Activated CD8-positive, alpha-beta T cell treated with anti-CD3 and anti-CD28 coated beads for 36 hours (primary cell): Measurements from ENCODE around the gene TBC1D4. TPM values are rescaled to one million over a fixed set of nuclear protein-coding genes. Genes with fewer than 3 reads are reported as not detected.
A peak's percentile ranks its signal among the peaks of the same experiment; 100 is the strongest.

ENCODE experiments used
- ATAC-seq: fragments of 200-7000 bp; cut with Tn5 transposase; one replicate; pipeline ENCODE4 v1.10.0; 2021; ENCODE audit warnings: mild to moderate bottlenecking, moderate library complexity
- CTCF ChIA-PET: fragments of 350-600 bp; sonication (Branson Sonifier 250); formaldehyde crosslinking; loops from one replicate; lab custom pipeline; 2021; ENCODE audit warnings: antibody characterized with exemption; lab: Charles Lee
- POLR2A ChIA-PET: fragments of 350-600 bp; sonication (Branson Sonifier 250); formaldehyde crosslinking; loops from one replicate; lab custom pipeline; 2021; ENCODE audit warnings: antibody characterized with exemption; lab: Charles Lee
- DNase-seq: peaks from one replicate; pipeline ENCODE4 v3.0.0-alpha.2; 2020
- H3K27ac Mint-ChIP-seq: one replicate; pipeline ENCODE4 v1.8.0; 2021; ENCODE audit warnings: mild to moderate bottlenecking, mixed read lengths
- H3K27me3 Mint-ChIP-seq: one replicate; pipeline ENCODE4 v1.8.0; 2021; ENCODE audit warnings: mixed read lengths
- H3K36me3 Mint-ChIP-seq: one replicate; pipeline ENCODE4 v1.8.0; 2021; ENCODE audit warnings: low read depth, mixed read lengths
- H3K4me1 Mint-ChIP-seq: one replicate; pipeline ENCODE4 v1.8.0; 2021; ENCODE audit warnings: low read depth, mixed read lengths
- H3K4me3 Mint-ChIP-seq: one replicate; pipeline ENCODE4 v1.8.0; 2021; ENCODE audit warnings: mild to moderate bottlenecking, moderate library complexity, mixed read lengths
- H3K9me3 Mint-ChIP-seq: one replicate; pipeline ENCODE4 v1.8.0; 2021; ENCODE audit warnings: mixed read lengths
- intact Hi-C: fragments of 100-400 bp; cut with micrococcal nuclease; formaldehyde crosslinking; loops from one replicate; pipeline ENCODE4 v1.10.0; 2022
- total RNA-seq, 2 experiments: library from RNA; stranded (reverse); gene quantifications; one replicate each; pipeline ENCODE4 v1.2.3, GENCODE V29; 2021
- TF ChIP-seq, protein P1 (sequence below): fragments of 200-600 bp; IDR thresholded peaks from one replicate; pipeline ENCODE4 v1.8.0; 2022; ENCODE audit warnings: antibody characterized with exemption, mild to moderate bottlenecking

Gene TBC1D4
- total RNA-seq, 2 experiments from 2014 or later, result 50.4 to 53.3 TPM

GRCh38 chr13:75432045-75432444 lies 49.9 kb downstream of the TBC1D4 start:
- intact Hi-C loops, result no loop called here
- DNase-seq, result no peak
- no peaks in the 10 kb centered on the region for H3K9me3 Mint-ChIP-seq
- H3K27me3 Mint-ChIP-seq, result peaks cover 21% of the 10 kb centered on the region
- no peaks in the 10 kb centered on the region for H3K36me3 Mint-ChIP-seq
- TF ChIP-seq, protein P1, sequence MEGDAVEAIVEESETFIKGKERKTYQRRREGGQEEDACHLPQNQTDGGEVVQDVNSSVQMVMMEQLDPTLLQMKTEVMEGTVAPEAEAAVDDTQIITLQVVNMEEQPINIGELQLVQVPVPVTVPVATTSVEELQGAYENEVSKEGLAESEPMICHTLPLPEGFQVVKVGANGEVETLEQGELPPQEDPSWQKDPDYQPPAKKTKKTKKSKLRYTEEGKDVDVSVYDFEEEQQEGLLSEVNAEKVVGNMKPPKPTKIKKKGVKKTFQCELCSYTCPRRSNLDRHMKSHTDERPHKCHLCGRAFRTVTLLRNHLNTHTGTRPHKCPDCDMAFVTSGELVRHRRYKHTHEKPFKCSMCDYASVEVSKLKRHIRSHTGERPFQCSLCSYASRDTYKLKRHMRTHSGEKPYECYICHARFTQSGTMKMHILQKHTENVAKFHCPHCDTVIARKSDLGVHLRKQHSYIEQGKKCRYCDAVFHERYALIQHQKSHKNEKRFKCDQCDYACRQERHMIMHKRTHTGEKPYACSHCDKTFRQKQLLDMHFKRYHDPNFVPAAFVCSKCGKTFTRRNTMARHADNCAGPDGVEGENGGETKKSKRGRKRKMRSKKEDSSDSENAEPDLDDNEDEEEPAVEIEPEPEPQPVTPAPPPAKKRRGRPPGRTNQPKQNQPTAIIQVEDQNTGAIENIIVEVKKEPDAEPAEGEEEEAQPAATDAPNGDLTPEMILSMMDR, result no peak
- CTCF ChIA-PET, result interaction anchor here (2.1 kb wide), 1 partner anchor 58 kb away, joined by 7 read pairs; no protein-coding TSS in a partner anchor
- POLR2A ChIA-PET, result interaction anchor here (0.6 kb wide), 1 partner anchor 11 kb away, joined by 6 read pairs; no protein-coding TSS in a partner anchor
- no peak overlapping the region for H3K4me3 Mint-ChIP-seq
- no peaks in the 10 kb centered on the region for H3K4me1 Mint-ChIP-seq
- H3K27ac Mint-ChIP-seq, result no peak overlapping the region
- no peak for ATAC-seq

DNA sequence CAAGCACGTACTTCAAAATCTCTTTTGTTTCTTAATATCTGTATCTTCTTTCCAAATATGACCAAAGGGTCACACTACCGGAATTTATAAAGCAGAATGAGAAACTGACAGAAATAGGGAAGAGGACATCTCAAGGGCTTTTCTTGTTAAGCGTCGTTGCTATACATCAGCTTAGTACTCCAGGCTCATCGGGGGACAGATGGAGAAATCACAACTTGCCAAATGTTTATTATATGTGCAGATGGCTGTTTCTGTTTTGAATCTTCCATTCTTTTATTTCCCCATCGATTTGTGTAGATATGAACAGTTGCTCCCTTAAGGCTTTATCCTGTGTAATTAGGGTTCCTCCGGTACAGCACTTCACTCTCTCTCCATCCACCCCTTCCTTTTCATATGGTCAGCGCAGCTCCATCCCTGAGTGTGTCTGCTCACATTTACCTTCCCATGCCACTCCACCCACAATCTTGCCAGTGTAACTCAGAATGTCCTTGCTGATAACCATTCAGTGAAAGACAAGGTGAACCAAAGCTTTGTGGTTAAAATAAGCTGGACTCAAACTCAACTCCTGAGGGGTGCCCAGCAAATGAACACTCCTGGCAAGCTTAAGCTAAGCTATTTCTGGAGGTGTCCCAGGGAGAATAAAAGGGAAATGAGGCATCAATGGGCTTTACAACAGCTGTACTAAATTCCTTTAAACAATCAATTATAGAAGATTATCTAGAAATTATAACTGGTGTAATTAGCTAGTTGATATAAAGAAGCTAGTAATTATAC lies 51.3 kb downstream of the TBC1D4 start:
- ATAC-seq, result no peak
- intact Hi-C loops, result no loop called here
- CTCF ChIA-PET, result interaction anchor here (1.0 to 2.1 kb wide), 2 partner anchors 10 to 57 kb away, joined by 3 to 7 read pairs; no protein-coding TSS in a partner anchor
- peaks cover under 1% of the 10 kb centered on the region for H3K4me1 Mint-ChIP-seq
- no peak for DNase-seq
- H3K27ac Mint-ChIP-seq, result no peak overlapping the region
- peaks cover 25% of the 10 kb centered on the region for H3K27me3 Mint-ChIP-seq
- H3K36me3 Mint-ChIP-seq, result no peaks in the 10 kb centered on the region
- no peak overlapping the region for H3K4me3 Mint-ChIP-seq
- POLR2A ChIA-PET, result no interaction called here
- TF ChIP-seq, protein P1, result no peak
- H3K9me3 Mint-ChIP-seq, result no peaks in the 10 kb centered on the region

- no peak overlapping the region for H3K27ac Mint-ChIP-seq
- TF ChIP-seq, protein P1, result no peak
- peaks cover 8% of the 10 kb centered on the region for H3K4me1 Mint-ChIP-seq
- ChIA-PET POLR2A (no interaction called here), CTCF (no interaction called here)
- DNase-seq (no peak), ATAC-seq (no peak)
- no peaks in the 10 kb centered on the region for H3K36me3 Mint-ChIP-seq
- H3K9me3 Mint-ChIP-seq, result no peaks in the 10 kb centered on the region
- intact Hi-C loops, result no loop called here
- no peak overlapping the region for H3K4me3 Mint-ChIP-seq
- H3K27me3 Mint-ChIP-seq, result peaks cover 31% of the 10 kb centered on the region
These were observed 55.5 kb downstream of the TBC1D4 start for GRCh38 chr13:75426421-75426820.

DNA sequence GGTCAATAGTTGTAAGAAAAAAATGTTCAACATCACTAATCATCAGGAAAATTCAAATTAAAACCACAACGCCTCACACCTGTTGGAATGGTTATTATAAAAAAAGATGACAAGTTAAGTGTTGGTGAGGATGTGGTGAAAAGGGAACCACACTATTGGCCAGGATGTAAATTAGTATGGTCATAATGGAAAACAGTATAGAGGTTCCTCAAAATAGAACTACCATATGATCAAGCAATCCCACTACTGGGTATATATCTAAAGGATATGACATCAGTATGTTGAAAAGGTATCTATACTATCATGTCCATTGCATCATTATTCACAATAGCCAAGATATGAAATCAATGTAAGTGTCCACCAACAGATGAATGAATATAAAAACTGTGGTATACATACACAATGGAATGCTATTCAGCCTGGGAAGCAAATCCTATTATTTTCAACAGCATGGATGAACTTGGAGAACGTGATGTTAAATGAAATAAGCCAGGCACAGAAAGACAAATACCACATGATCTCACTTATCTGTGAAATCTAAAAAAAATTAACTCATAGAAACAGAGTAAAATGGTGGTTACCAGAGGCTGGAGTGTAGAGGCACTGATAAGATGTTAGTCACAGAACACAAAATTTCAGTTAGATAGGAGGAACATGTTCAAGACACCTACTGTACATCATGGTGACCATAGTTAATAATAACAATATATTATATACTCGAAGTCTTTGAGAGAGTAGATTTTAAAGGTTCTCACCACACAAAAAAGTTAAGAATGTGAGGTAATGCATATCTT lies 56.6 kb downstream of the TBC1D4 start:
- intact Hi-C loops, result no loop called here
- DNase-seq (no peak), ATAC-seq (peak; percentile 45)
- CTCF ChIA-PET, result no interaction called here
- peaks cover 8% of the 10 kb centered on the region for H3K4me1 Mint-ChIP-seq
- H3K4me3 Mint-ChIP-seq, result no peak overlapping the region
- H3K36me3 Mint-ChIP-seq, result no peaks in the 10 kb centered on the region
- POLR2A ChIA-PET, result no interaction called here
- H3K9me3 Mint-ChIP-seq, result no peaks in the 10 kb centered on the region
- no peak overlapping the region for H3K27ac Mint-ChIP-seq
- peaks cover 29% of the 10 kb centered on the region for H3K27me3 Mint-ChIP-seq
- TF ChIP-seq, protein P1, result no peak

DNA sequence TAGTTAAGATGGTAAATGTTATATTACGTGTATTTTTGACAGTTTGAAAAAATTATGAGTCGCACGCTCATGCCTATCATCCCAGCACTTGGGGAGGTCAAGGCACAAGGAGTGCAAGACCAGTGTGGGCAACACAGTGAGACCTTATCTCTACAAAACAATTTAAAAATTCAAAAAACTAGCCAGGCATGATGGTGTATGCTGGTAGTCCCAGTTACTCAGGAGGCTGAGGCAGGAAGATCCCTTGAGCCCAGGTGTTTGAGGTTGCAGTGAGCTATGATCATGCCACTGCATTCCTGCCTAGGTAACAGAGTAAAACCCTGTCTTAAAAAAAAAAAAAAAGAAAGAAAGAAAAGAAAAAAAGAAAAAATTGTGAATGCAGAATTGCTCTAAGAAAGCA lies 58.0 kb downstream of the TBC1D4 start:
- TF ChIP-seq, protein P1, result no peak
- no peak overlapping the region for H3K4me3 Mint-ChIP-seq
- peaks cover 28% of the 10 kb centered on the region for H3K27me3 Mint-ChIP-seq
- ChIA-PET CTCF (no interaction called here), POLR2A (no interaction called here)
- no peak for DNase-seq
- no peak overlapping the region for H3K27ac Mint-ChIP-seq
- no peak for ATAC-seq
- H3K36me3 Mint-ChIP-seq, result no peaks in the 10 kb centered on the region
- H3K9me3 Mint-ChIP-seq, result no peaks in the 10 kb centered on the region
- peaks cover 8% of the 10 kb centered on the region for H3K4me1 Mint-ChIP-seq
- intact Hi-C loops, result no loop called here
